Cardiac muscle cell (in vitro differentiated cells and primary cell): Measurements from ENCODE around the gene CLDN4. TPM values are rescaled to one million over a fixed set of nuclear protein-coding genes. Genes with fewer than 3 reads are reported as not detected.
"Not testable (repeated sequence)": the region's sequence is repeated elsewhere in the genome, so short reads cannot be mapped to it uniquely, and the experiment has no call there.

Experiments
- DNase-seq, 2 donors: peaks; one replicate each; pipeline versions ENCODE4 v3.0.0 to v3.0.0-alpha.2; 2010 to 2017; ENCODE audit warnings: low read depth in 1 of 2, low spot score in 1 of 2
- H3K27ac ChIP-seq: fragments of 200-600 bp; sonication (generic); 2 replicates; pipeline ENCODE4 v1.5.1; 2016
- H3K27me3 ChIP-seq: fragments of 200-600 bp; sonication (generic); 2 replicates; pipeline ENCODE4 v1.6.0; 2016; ENCODE audit warnings: control low read depth
- H3K36me3 ChIP-seq: fragments of 200-600 bp; sonication (generic); 2 replicates; pipeline ENCODE4 v1.5.1; 2016; ENCODE audit warnings: control low read depth
- H3K4me1 ChIP-seq: fragments of 200-600 bp; sonication (generic); 2 replicates; pipeline ENCODE4 v1.8.1; 2017; ENCODE audit warnings: low read depth, mild to moderate bottlenecking, mixed run types
- H3K4me3 ChIP-seq: fragments of 200-600 bp; sonication (generic); 2 replicates; pipeline ENCODE4 v1.5.1; 2016; ENCODE audit warnings: mild to moderate bottlenecking
- H3K9me3 ChIP-seq: fragments of 200-600 bp; sonication (generic); 2 replicates; pipeline ENCODE4 v1.5.1; 2017; ENCODE audit warnings: low read depth, mild to moderate bottlenecking, control low read depth
- CTCF ChIP-seq: IDR thresholded peaks from 2 replicates; pipeline ENCODE4 v1.5.1; 2012; ENCODE audit warnings: low read depth, mild to moderate bottlenecking, low read length
- polyA plus RNA-seq: library from polyadenylated mRNA; unstranded; fragments of >200 nt; fragmentation: Nextera tagmentation; extraction: Ambion mirVana; gene quantifications from 2 replicates; pipeline ENCODE4 v1.2.1, GENCODE V29; 2016
- total RNA-seq: library from RNA; depleted of rRNA; stranded (reverse); fragments of >200 nt; gene quantifications from 2 replicates; pipeline ENCODE4 v1.2.3, GENCODE V29; 2016

Gene CLDN4
- 0.46 and 0.48 TPM in 2 replicates for total RNA-seq
- polyA plus RNA-seq: 0.99 and 1.9 TPM in 2 replicates

- TF ChIP-seq CTCF: no peak
- Histone ChIP-seq H3K27me3 (no peaks in the 10 kb centered on the region), H3K4me1 (peaks cover 11% of the 10 kb centered on the region), H3K36me3 (no peaks in the 10 kb centered on the region), H3K27ac (no peak within 1 kb of the TSS), H3K4me3 (no peak within 1 kb of the TSS), H3K9me3 (no peaks in the 10 kb centered on the region)
- no peak for DNase-seq
These were observed at the start of gene CLDN4 for GRCh38 chr7:73830681-73831583. Gene CLDN4 (plus strand): TSS chr7:73830996. CDS start chr7:73831202, 206 bp downstream.

- DNase-seq: no peak
- no peaks in the 10 kb centered on the region for H3K27me3 ChIP-seq
- no peak for TF ChIP-seq CTCF
- no peak overlapping the region for H3K27ac ChIP-seq
- no peak overlapping the region for H3K4me3 ChIP-seq
- no peaks in the 10 kb centered on the region for H3K4me1 ChIP-seq
- H3K36me3 ChIP-seq: no peaks in the 10 kb centered on the region
- no peaks in the 10 kb centered on the region for H3K9me3 ChIP-seq
These were observed 44.2 kb upstream of the CLDN4 start for GRCh38 chr7:73786588-73786987.

- not testable (repeated sequence) for DNase-seq, H3K4me3 ChIP-seq, H3K27me3 ChIP-seq, H3K36me3 ChIP-seq, H3K27ac ChIP-seq, H3K9me3 ChIP-seq, H3K4me1 ChIP-seq
These were observed 43.1 kb upstream of the CLDN4 start for GRCh38 chr7:73787786-73788048.

- no peak for DNase-seq
- Histone ChIP-seq H3K36me3 (no peaks in the 10 kb centered on the region), H3K27me3 (no peaks in the 10 kb centered on the region), H3K4me3 (no peak overlapping the region), H3K4me1 (peaks cover 5% of the 10 kb centered on the region), H3K27ac (no peak overlapping the region), H3K9me3 (no peaks in the 10 kb centered on the region)
- no peak for TF ChIP-seq CTCF
These were observed 41.7 kb upstream of the CLDN4 start for GRCh38 chr7:73789051-73789450.

- H3K9me3 ChIP-seq, H3K4me3 ChIP-seq: not testable (repeated sequence)
These were observed 39.6 kb upstream of the CLDN4 start for GRCh38 chr7:73791170-73791690.

GRCh38 chr7:73795188-73795587, 35.6 kb upstream of the CLDN4 start:
- H3K4me3 ChIP-seq, DNase-seq, H3K27ac ChIP-seq, H3K36me3 ChIP-seq, H3K27me3 ChIP-seq, H3K9me3 ChIP-seq, H3K4me1 ChIP-seq: not testable (repeated sequence)

More at GRCh38 chr7:73791170-73791690, 39.6 kb upstream of the CLDN4 start:
- H3K36me3 ChIP-seq, DNase-seq, H3K27me3 ChIP-seq, H3K4me1 ChIP-seq, H3K27ac ChIP-seq: not testable (repeated sequence)

GRCh38 chr7:73796656-73797055, 34.1 kb upstream of the CLDN4 start:
- H3K4me1 ChIP-seq, H3K27ac ChIP-seq, H3K36me3 ChIP-seq, DNase-seq, H3K27me3 ChIP-seq, H3K9me3 ChIP-seq, H3K4me3 ChIP-seq: not testable (repeated sequence)

- not testable (repeated sequence) for H3K36me3 ChIP-seq, H3K27me3 ChIP-seq, H3K27ac ChIP-seq, H3K4me3 ChIP-seq, DNase-seq, H3K4me1 ChIP-seq, H3K9me3 ChIP-seq
These were observed 33.6 kb upstream of the CLDN4 start for GRCh38 chr7:73797176-73797575.
